Fibroblast of lung (primary cell): ENCODE data around the gene CPNE8. TPM values are rescaled to one million over a fixed set of nuclear protein-coding genes. Genes with fewer than 3 reads are reported as not detected.
"Not testable (repeated sequence)": the region's sequence is repeated elsewhere in the genome, so short reads cannot be mapped to it uniquely, and the experiment has no call there.

ENCODE experiments used
- DNase-seq, 2 donors: peaks; one replicate each; pipeline versions ENCODE4 v3.0.0 to v3.0.0-alpha.2; 2010; ENCODE audit warnings: low read depth in 2 of 2
- H2AFZ ChIP-seq: 2 replicates; pipeline ENCODE4 v1.5.1; 2012; ENCODE audit warnings: low read length, control low read depth, inconsistent platforms
- H3K27ac ChIP-seq: 2 replicates; pipeline ENCODE4 v1.5.1; 2011; ENCODE audit warnings: low read length, control low read depth; ENCODE audit not compliant: insufficient read depth
- H3K27me3 ChIP-seq: 2 replicates; pipeline ENCODE4 v1.5.1; 2011; ENCODE audit warnings: mild to moderate bottlenecking, low read length; ENCODE audit not compliant: control insufficient read depth, insufficient read depth
- H3K36me3 ChIP-seq: 2 replicates; pipeline ENCODE4 v1.5.1; 2011; ENCODE audit warnings: low read length; ENCODE audit not compliant: control insufficient read depth, insufficient read depth
- H3K4me1 ChIP-seq: 2 replicates; pipeline ENCODE4 v1.5.1; 2011; ENCODE audit warnings: low read length; ENCODE audit not compliant: control insufficient read depth, insufficient read depth; ENCODE audit errors: extremely low read depth
- H3K4me2 ChIP-seq: 2 replicates; pipeline ENCODE4 v1.5.1; 2011; ENCODE audit warnings: low read length, control low read depth; ENCODE audit not compliant: insufficient read depth; ENCODE audit errors: extremely low read depth
- H3K4me3 ChIP-seq, 4 experiments: fragments of 200-600 bp in 1 of 4; sonication (generic) in 1 of 4; replicated peaks in 1 of 4; 2 replicates each; pipeline ENCODE4 v1.5.1; 2011 to 2016; ENCODE audit warnings: low read length in 4 of 4, low read depth in 3 of 4, mild to moderate bottlenecking in 3 of 4, control low read depth in 2 of 4, inconsistent platforms in 1 of 4, mixed read lengths in 1 of 4; ENCODE audit not compliant: insufficient read depth in 1 of 4; ENCODE audit errors: control extremely low read depth in 1 of 4
- H3K79me2 ChIP-seq: 2 replicates; pipeline ENCODE4 v1.5.1; 2012; ENCODE audit warnings: mild to moderate bottlenecking, low read length, inconsistent platforms; ENCODE audit not compliant: control insufficient read depth, insufficient read depth
- H3K9ac ChIP-seq: 2 replicates; pipeline ENCODE4 v1.5.1; 2011; ENCODE audit warnings: mild to moderate bottlenecking, low read length, control low read depth; ENCODE audit not compliant: insufficient read depth
- H3K9me3 ChIP-seq: 2 replicates; pipeline ENCODE4 v1.5.1; 2012; ENCODE audit warnings: low read depth, low read length; ENCODE audit not compliant: control insufficient read depth, insufficient read depth
- H4K20me1 ChIP-seq: 2 replicates; pipeline ENCODE4 v1.5.1; 2011; ENCODE audit warnings: low read length; ENCODE audit not compliant: control insufficient read depth, insufficient read depth; ENCODE audit errors: extremely low read depth
- CTCF ChIP-seq, 2 donors: IDR thresholded peaks in 1 of 2; conservative IDR thresholded peaks in 1 of 2; 1 replicate in 1 of 2; 2 replicates in 1 of 2; pipeline ENCODE4 v1.5.1; 2011 to 2012; ENCODE audit warnings: low read length in 2 of 2, control low read depth in 1 of 2, inconsistent platforms in 1 of 2, low read depth in 1 of 2, mild to moderate bottlenecking in 1 of 2
- EZH2 ChIP-seq: IDR thresholded peaks from 2 replicates; pipeline ENCODE4 v1.5.1; 2012; ENCODE audit warnings: low read length, control low read depth, mild to moderate bottlenecking; ENCODE audit errors: missing control alignments
- polyA plus RNA-seq, 2 donors: library from polyadenylated mRNA; depleted of rRNA in 1 of 2; stranded (reverse) in 1 of 2; unstranded in 1 of 2; fragments of >200 nt; gene quantifications; 2 replicates each; pipeline ENCODE4 v1.2.1, GENCODE V29; 2011 to 2012; ENCODE audit warnings: missing spikeins in 1 of 2
- total RNA-seq: library from RNA; depleted of rRNA; stranded (reverse); fragments of >200 nt; gene quantifications from 2 replicates; pipeline ENCODE4 v1.2.1, GENCODE V29; 2014

Gene CPNE8
- total and polyA plus RNA-seq, 2 donors (not counting 1 experiment from before 2014, with no cell fraction given), result 9.8 to 13.4 TPM

DNA sequence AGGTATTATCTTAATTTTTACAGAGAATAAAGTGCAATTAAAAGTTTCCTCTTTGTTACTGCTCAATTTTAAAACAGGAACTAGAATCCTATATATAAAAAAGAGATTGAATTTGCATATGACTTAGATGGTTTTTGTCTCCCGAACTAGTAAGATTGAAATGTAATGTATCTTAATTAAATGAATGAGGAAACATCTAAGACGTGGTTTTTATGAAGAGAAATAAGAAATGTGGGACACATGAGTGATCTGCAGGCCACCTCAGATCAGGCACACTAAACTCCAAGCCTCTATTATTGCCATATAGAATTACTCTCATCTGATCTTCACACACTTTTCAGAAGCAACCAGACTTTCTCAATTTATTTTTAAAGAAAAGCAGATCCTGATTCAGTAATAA is 158.6 kb downstream of the CPNE8 start:
- H3K27me3 ChIP-seq, result no peaks in the 10 kb centered on the region
- TF ChIP-seq EZH2 (no peak), CTCF (conservative IDR thresholded peaks at IDR 0.05 in 1 of 2, IDR thresholded peaks at IDR 0.05 in 1 of 2; ENCODE audit: low read depth in 1 of 2, low read length in 2 of 2) (no peak)
- H3K4me3 ChIP-seq, result no peak overlapping the region
- H3K4me2 ChIP-seq, result no peak overlapping the region
- H3K4me1 ChIP-seq, result no peaks in the 10 kb centered on the region
- H3K9ac ChIP-seq, result no peak overlapping the region
- H4K20me1 ChIP-seq, result no peaks in the 10 kb centered on the region
- H2AFZ ChIP-seq, result no peak overlapping the region
- H3K27ac ChIP-seq, result no peak overlapping the region
- no peak for DNase-seq
- H3K79me2 ChIP-seq, result no peaks in the 10 kb centered on the region
- no peaks in the 10 kb centered on the region for H3K36me3 ChIP-seq
- H3K9me3 ChIP-seq, result no peaks in the 10 kb centered on the region

DNA sequence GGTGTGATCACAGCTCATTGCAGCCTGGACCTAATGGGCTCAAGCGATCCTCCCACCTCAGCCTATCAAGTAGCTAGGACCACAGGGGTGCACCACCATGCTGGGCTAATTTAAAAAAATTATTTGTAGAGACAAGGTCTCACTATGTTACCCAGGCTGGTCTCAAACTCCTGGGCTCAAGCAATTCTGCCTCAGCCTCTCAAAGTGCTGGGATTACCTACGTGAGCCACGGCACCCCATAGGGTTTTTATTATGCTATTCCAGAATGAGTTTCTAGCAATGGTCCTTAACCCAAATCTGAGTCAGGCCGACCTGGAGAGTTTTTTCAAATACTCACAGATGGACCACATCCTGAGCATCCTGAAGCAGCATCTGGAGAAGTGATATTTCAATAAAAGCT is 159.8 kb downstream of the CPNE8 start:
- no peaks in the 10 kb centered on the region for H4K20me1 ChIP-seq
- H3K4me2 ChIP-seq, result no peak overlapping the region
- no peaks in the 10 kb centered on the region for H3K4me1 ChIP-seq
- no peak overlapping the region for H3K4me3 ChIP-seq
- no peak overlapping the region for H3K9ac ChIP-seq
- no peaks in the 10 kb centered on the region for H3K9me3 ChIP-seq
- no peaks in the 10 kb centered on the region for H3K79me2 ChIP-seq
- H3K36me3 ChIP-seq, result no peaks in the 10 kb centered on the region
- H3K27ac ChIP-seq, result no peak overlapping the region
- no peak for TF ChIP-seq CTCF (conservative IDR thresholded peaks at IDR 0.05 in 1 of 2, IDR thresholded peaks at IDR 0.05 in 1 of 2; ENCODE audit: low read depth in 1 of 2, low read length in 2 of 2)
- TF ChIP-seq EZH2, result no peak
- no peak overlapping the region for H2AFZ ChIP-seq
- no peak for DNase-seq
- no peaks in the 10 kb centered on the region for H3K27me3 ChIP-seq

GRCh38 chr12:38744041-38744440 is 161.3 kb downstream of the CPNE8 start:
- Histone ChIP-seq H3K4me2 (no peak overlapping the region), H3K27ac (no peak overlapping the region), H2AFZ (no peak overlapping the region), H3K9ac (no peak overlapping the region), H3K4me3 (no peak overlapping the region), H3K79me2 (no peaks in the 10 kb centered on the region), H3K9me3 (no peaks in the 10 kb centered on the region), H4K20me1 (no peaks in the 10 kb centered on the region), H3K4me1 (no peaks in the 10 kb centered on the region), H3K36me3 (no peaks in the 10 kb centered on the region), H3K27me3 (no peaks in the 10 kb centered on the region)
- TF ChIP-seq CTCF (conservative IDR thresholded peaks at IDR 0.05 in 1 of 2, IDR thresholded peaks at IDR 0.05 in 1 of 2; ENCODE audit: low read depth in 1 of 2, low read length in 2 of 2), result no peak
- no peak for TF ChIP-seq EZH2
- DNase-seq, result peak in 1 of 2 donors; percentile 64

- not testable (repeated sequence) for DNase-seq, H4K20me1 ChIP-seq, H2AFZ ChIP-seq, H3K4me3 ChIP-seq, H3K36me3 ChIP-seq, H3K4me1 ChIP-seq, H3K9me3 ChIP-seq, H3K79me2 ChIP-seq, H3K9ac ChIP-seq, H3K4me2 ChIP-seq, H3K27ac ChIP-seq, H3K27me3 ChIP-seq
These were observed 162.9 kb downstream of the CPNE8 start for GRCh38 chr12:38742496-38742895.
